Right lobe of liver (tissue), 6 donors: Measurements from ENCODE around the gene IL17B. TPM values are rescaled to one million over a fixed set of nuclear protein-coding genes. Genes with fewer than 3 reads are reported as not detected.

ENCODE experiments used
- ATAC-seq, 4 donors: fragments of 200-7000 bp; cut with Tn5 transposase; one replicate each; pipeline ENCODE4 v1.9.1; 2020; ENCODE audit warnings: mild to moderate bottlenecking in 4 of 4, moderate library complexity in 4 of 4
- DNase-seq, 3 donors: peaks; one replicate each; pipeline ENCODE4 v3.0.0-alpha.2; 2020
- H3K27ac ChIP-seq, 3 donors: fragments of 200-600 bp; one replicate each; pipeline ENCODE4 v1.8.0; 2022
- H3K27me3 ChIP-seq, 2 donors: fragments of 200-600 bp; one replicate each; pipeline ENCODE4 v1.8.0; 2022
- H3K36me3 ChIP-seq, 4 donors: fragments of 200-600 bp; sonication (generic) in 1 of 4; one replicate each; pipeline versions ENCODE4 v1.5.1 to v1.8.0; 2017 to 2022; ENCODE audit warnings: control low read depth in 1 of 4
- H3K4me1 ChIP-seq, 4 donors: fragments of 200-600 bp; sonication (generic) in 1 of 4; one replicate each; pipeline versions ENCODE4 v1.5.1 to v1.8.0; 2017 to 2022; ENCODE audit warnings: control low read depth in 1 of 4
- H3K4me3 ChIP-seq, 3 donors: fragments of 200-600 bp; one replicate each; pipeline ENCODE4 v1.8.0; 2022
- H3K9me3 ChIP-seq, 4 donors: fragments of 200-600 bp; sonication (generic) in 1 of 4; one replicate each; pipeline versions ENCODE4 v1.5.1 to v1.8.0; 2017 to 2022; ENCODE audit warnings: control low read depth in 1 of 4
- CTCF ChIP-seq, 4 donors: fragments of 200-600 bp in 3 of 4; fragments of 450-650 bp in 1 of 4; IDR thresholded peaks; one replicate each; pipeline versions ENCODE4 v1.5.1 to v1.8.0; 2016 to 2022; ENCODE audit warnings: antibody characterized with exemption in 4 of 4, mild to moderate bottlenecking in 2 of 4
- POLR2A ChIP-seq: fragments of 450-650 bp; IDR thresholded peaks from one replicate; pipeline ENCODE4 v1.6.1; 2017; ENCODE audit warnings: antibody characterized with exemption, mild to moderate bottlenecking
- WGBS: methylation state at CpG from one replicate; pipeline ENCODE4 v1.1.6; 2018; ENCODE audit warnings: low coverage, low lambda C conversion rate; ENCODE audit not compliant: insufficient coverage; ENCODE audit errors: missing lambda C conversion rate; 5-methylcytosine and 5-hydroxymethylcytosine counted together
- intact Hi-C, 2 donors: fragments of 100-400 bp; cut with DNase I; formaldehyde crosslinking; loops; one replicate each; pipeline versions ENCODE4 v1.11.2 to v1.14.1; 2022
- total RNA-seq, 6 experiments: library from RNA; depleted of rRNA in 2 of 6; stranded (reverse); fragments of >200 nt in 2 of 6; fragmentation: NEBNext Ultra II Directional in 3 of 6; extraction: Animal tissue kit (Norgen Biotek cat#: 25700) in 3 of 6; gene quantifications; one replicate each; pipeline versions ENCODE4 v1.1.0 to v1.2.4, GENCODE V29; 2016 to 2023
- donor health status: DM: no; HTN: yes; CAD: no.
- donor health status: DM: no; HTN: no; CAD: no.
- donor health status: DM: no; HTN: no; CAD: no.
- donor health status: DM: no; HTN: yes; CAD: no.
- donor health status: DM: no; HTN: yes; CAD: no.

IL17B gene
- total RNA-seq, 6 experiments from 2014 or later, result not detected

GRCh38 chr5:149422366-149423048 lies 43.4 kb upstream of the IL17B start:
- DNase-seq, result peak in 1 of 3 donors; percentile 48
- H3K9me3 ChIP-seq, result no peaks in the 10 kb centered on the region
- peak overlapping the region in 1 of 3 donors; percentile 48 for H3K27ac ChIP-seq
- 32% methylated on average over 13 of the region's 19 CpGs for WGBS
- H3K4me3 ChIP-seq, result no peak overlapping the region
- H3K4me1 ChIP-seq, result no peaks in the 10 kb centered on the region
- no peaks in the 10 kb centered on the region for H3K27me3 ChIP-seq
- H3K36me3 ChIP-seq, result no peaks in the 10 kb centered on the region
- intact Hi-C loops, result loop anchor here in 1 of 2 donors (5.0 kb wide), 1 partner anchor 40 kb away; no protein-coding TSS in a partner anchor
- peak; percentile 64 to 74 (median 70) for ATAC-seq
- no peak for TF ChIP-seq CTCF (IDR thresholded peaks at IDR 0.05)
- no peak for TF ChIP-seq POLR2A

DNA sequence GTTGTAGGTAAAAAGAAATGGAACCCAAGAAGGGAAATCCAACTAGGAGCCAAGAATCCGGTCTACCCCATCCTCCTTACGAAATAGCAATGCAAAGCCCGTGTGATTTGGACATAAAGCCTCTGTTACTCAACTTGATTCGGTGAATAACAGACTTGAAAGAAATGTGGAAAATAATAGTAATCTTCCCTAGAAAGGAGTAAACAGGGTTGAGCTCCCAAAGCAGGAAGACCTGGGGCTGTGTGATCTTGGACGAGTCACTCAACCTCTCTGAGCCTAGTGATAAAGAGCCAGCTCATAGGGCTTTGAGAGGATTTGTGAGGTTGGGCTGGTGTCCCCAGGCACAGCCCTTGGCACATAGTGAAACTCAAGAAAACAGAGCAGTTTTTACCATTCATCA lies 42.7 kb upstream of the IL17B start:
- TF ChIP-seq CTCF (IDR thresholded peaks at IDR 0.05) (no peak), POLR2A (no peak)
- no peak for DNase-seq
- no peaks in the 10 kb centered on the region for H3K36me3 ChIP-seq
- intact Hi-C loops, result loop anchor here in 1 of 2 donors (5.0 kb wide), 1 partner anchor 40 kb away; no protein-coding TSS in a partner anchor
- H3K27me3 ChIP-seq, result no peaks in the 10 kb centered on the region
- no peak overlapping the region for H3K27ac ChIP-seq
- WGBS, result 65% methylated on average over 5 of the region's 5 CpGs
- no peaks in the 10 kb centered on the region for H3K4me1 ChIP-seq
- no peak overlapping the region for H3K4me3 ChIP-seq
- no peak for ATAC-seq
- no peaks in the 10 kb centered on the region for H3K9me3 ChIP-seq

- Histone ChIP-seq H3K9me3 (no peaks in the 10 kb centered on the region), H3K4me3 (no peak overlapping the region), H3K4me1 (no peaks in the 10 kb centered on the region), H3K27me3 (no peaks in the 10 kb centered on the region), H3K27ac (no peak overlapping the region), H3K36me3 (no peaks in the 10 kb centered on the region)
- intact Hi-C loops, result loop anchor here in 1 of 2 donors (5.0 kb wide), 1 partner anchor 39 kb away; no protein-coding TSS in a partner anchor
- DNase-seq (no peak), ATAC-seq (no peak)
- 50% methylated on average over 2 of the region's 7 CpGs for WGBS
- no peak for TF ChIP-seq POLR2A
- TF ChIP-seq CTCF (IDR thresholded peaks at IDR 0.05), result no peak
Measured at GRCh38 chr5:149421372-149421685, 42.2 kb upstream of the IL17B start.

DNA sequence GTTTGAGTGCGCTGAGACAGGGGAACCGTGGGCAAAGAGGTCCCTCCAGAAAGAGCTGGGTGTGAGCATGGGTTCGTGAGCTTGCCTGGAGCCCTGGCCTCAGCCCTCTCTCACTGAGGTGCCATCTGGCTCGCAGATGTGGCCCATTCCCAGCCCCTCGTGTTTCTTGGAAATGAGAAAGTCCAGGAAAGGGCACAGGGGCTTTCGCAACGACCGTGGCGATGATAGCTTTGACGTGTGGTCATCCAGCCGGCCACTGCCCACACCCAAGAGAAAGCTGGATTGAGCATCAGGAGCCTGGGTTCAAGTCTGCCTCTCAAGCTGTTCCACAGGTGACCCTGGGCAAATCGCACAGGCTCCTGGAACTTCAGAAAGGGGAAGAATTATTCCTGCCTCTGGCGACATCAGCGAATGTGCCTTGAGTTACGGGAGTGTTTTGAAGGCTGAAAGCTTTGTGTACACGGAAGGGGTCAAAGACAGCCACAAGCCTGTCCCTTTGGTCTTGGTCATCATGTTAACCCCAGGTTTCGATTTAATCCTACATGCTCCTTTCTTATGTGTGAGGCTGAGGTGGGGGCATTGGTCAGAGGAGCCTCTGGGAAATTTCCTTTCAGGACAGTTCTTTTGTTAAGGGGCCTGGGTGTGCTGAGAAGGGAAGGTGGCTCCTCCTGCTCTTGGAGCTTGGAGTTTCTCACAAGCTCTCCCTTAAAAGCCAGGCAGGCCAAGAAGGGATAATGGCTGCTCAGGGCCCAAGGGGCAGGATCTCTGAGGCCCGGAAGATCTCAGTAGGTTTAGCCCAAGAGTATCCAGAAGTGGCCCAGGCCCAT lies 41.7 kb upstream of the IL17B start:
- 36% methylated on average over 3 of the region's 18 CpGs for WGBS
- Histone ChIP-seq H3K36me3 (no peaks in the 10 kb centered on the region), H3K4me1 (no peaks in the 10 kb centered on the region), H3K27ac (no peak overlapping the region), H3K9me3 (no peaks in the 10 kb centered on the region), H3K27me3 (no peaks in the 10 kb centered on the region), H3K4me3 (no peak overlapping the region)
- intact Hi-C loops, result loop anchor here in 1 of 2 donors (5.0 kb wide), 1 partner anchor 38 kb away; no protein-coding TSS in a partner anchor
- TF ChIP-seq CTCF (IDR thresholded peaks at IDR 0.05), result no peak
- TF ChIP-seq POLR2A, result no peak
- DNase-seq (no peak), ATAC-seq (no peak)
